Measurements from ENCODE around the gene PRSS53. TPM values are rescaled to one million over a fixed set of nuclear protein-coding genes. Genes with fewer than 3 reads are reported as not detected.
A peak's percentile ranks its signal among the peaks of the same experiment; 100 is the strongest.

Gene PRSS53
- total RNA-seq, 1 experiment from 2014 or later = 2.8 TPM

DNA sequence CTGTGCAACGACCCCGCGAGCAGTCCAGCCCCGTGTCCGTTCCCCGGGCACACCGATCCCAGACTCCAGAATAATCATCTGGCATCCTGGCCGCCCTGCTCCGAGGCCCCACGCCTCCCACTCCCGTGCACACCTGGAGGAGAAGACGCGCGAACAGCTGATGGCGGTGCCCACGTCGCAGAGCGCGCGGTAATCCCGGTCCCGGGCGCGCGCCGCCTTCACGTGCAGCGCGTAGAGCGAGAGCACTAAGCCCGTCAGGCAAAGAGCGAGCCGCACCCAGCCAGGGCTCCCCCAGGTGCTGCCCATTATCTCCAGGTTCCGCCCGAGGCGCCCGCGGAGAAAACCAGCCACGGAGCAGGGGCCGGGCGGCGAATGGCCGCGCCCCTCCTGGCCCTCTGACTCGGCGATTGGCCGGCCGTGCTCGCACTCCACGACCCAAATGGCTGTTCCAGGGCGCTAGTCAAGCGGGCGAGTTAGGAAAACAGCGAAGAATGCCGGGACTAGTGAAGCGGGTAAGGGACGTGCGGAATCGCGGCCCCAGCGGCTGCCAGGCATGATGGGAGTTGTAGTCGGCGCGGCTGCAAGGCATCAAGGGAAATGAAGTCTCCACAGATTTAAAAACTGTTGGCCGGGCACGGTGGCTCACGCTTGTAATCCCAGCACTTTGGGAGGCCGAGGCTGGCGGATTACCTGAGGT lies 5.8 kb upstream of the PRSS53 start, which contains the start of gene VKORC1:
Gene VKORC1, minus strand, starts transcription at position 374 of the 697 bp plus-strand sequence. Its CDS starts 68 bp downstream, at position 306.
- no peak within 1 kb of the TSS for H3T11ph ChIP-seq (ENCODE audit: low read length)
- H4K8ac ChIP-seq (replicated peaks; ENCODE audit: insufficient read length, low read depth, low read length) = no peak within 1 kb of the TSS
- peaks cover 3% of the 10 kb centered on the region for H4K20me1 ChIP-seq (ENCODE audit: control insufficient read depth, insufficient read depth, insufficient read length)
- peaks cover 9 to 15% of the 10 kb centered on the region in 2 experiments for H3K4me1 Mint-ChIP-seq
- H3K4ac ChIP-seq (ENCODE audit: low read depth, low read length) = no peak within 1 kb of the TSS
- H2BK15ac ChIP-seq (ENCODE audit: low read depth, low read length) = no peak within 1 kb of the TSS
- H3K27ac ChIP-seq (ENCODE audit: insufficient read length, low read depth, low read length) = no peak within 1 kb of the TSS
- no peak within 1 kb of the TSS for H2BK12ac ChIP-seq (ENCODE audit: insufficient read length, low read depth, low read length)
- no peak within 1 kb of the TSS for H2BK5ac ChIP-seq (ENCODE audit: insufficient read length, low read length)
- no peaks in the 10 kb centered on the region; a peak in 1 of 5 replicates for H3K9me3 Mint-ChIP-seq
- no peak within 1 kb of the TSS for H2BK20ac ChIP-seq (ENCODE audit: low read depth, low read length, poor library complexity, severe bottlenecking)
- H3K4me2 ChIP-seq (ENCODE audit: insufficient read depth, insufficient read length, low read length) = peak within 1 kb of the TSS; percentile 80
- no CpG with 5 or more reads among the region's 69 CpGs for WGBS (ENCODE audit: extremely low coverage, insufficient read length, low lambda C conversion rate)
- H3K27me3 ChIP-seq (ENCODE audit: insufficient read depth, low read length) = no peaks in the 10 kb centered on the region
- H3K4me1 ChIP-seq (ENCODE audit: insufficient read depth, low read length) = peaks cover 2% of the 10 kb centered on the region; the same call in 1 of the 2 replicates
- peaks cover 2% of the 10 kb centered on the region for H3K79me1 ChIP-seq (ENCODE audit: insufficient read depth, low read depth, low read length, poor library complexity, severe bottlenecking)
- no peaks in the 10 kb centered on the region for H3K9me3 ChIP-seq (ENCODE audit: control insufficient read depth, low read depth, low read length)
- peaks cover 11% of the 10 kb centered on the region for H3K23me2 ChIP-seq (ENCODE audit: insufficient read length, low read depth, low read length, poor library complexity, severe bottlenecking)
- H3K27ac Mint-ChIP-seq = peak within 1 kb of the TSS; percentile 44 to 94 (median 94); a peak in 6 of 7 replicates
- H3K23ac ChIP-seq (ENCODE audit: insufficient read length, low read depth, low read length) = no peak within 1 kb of the TSS
- no peak within 1 kb of the TSS for H4K5ac ChIP-seq (ENCODE audit: insufficient read length, low read depth, low read length)
- peaks cover 2% of the 10 kb centered on the region; the same call in 1 of the 2 replicates for H3K79me2 ChIP-seq (ENCODE audit: insufficient read depth, low read length)
- peak within 1 kb of the TSS; percentile 76 for H3K9ac ChIP-seq (ENCODE audit: extremely low read depth, insufficient read length, low read length)
- H2AK5ac ChIP-seq (ENCODE audit: insufficient read length, low read length) = no peak within 1 kb of the TSS
- H3K4me3 Mint-ChIP-seq = peak within 1 kb of the TSS; percentile 92 to 99
- no peak within 1 kb of the TSS for H2BK120ac ChIP-seq (ENCODE audit: low read depth, low read length, poor library complexity, severe bottlenecking)
- H3K56ac ChIP-seq (ENCODE audit: insufficient read length, low read depth, low read length) = no peak within 1 kb of the TSS
- peaks cover 5 to 21% (median 20%) of the 10 kb centered on the region in 3 experiments; a peak in 6 of 7 replicates for H3K36me3 Mint-ChIP-seq (ENCODE audit: insufficient read depth in 1 of 3, low read depth in 3 of 3)
- H3K27me3 Mint-ChIP-seq (ENCODE audit: low read depth) = peaks cover 2% of the 10 kb centered on the region
- H3K18ac ChIP-seq (ENCODE audit: insufficient read length, low read depth, low read length) = no peak within 1 kb of the TSS
- H4K91ac ChIP-seq (ENCODE audit: insufficient read length, low read depth, low read length) = no peak within 1 kb of the TSS
- no peak for TF ChIP-seq CTCF (conservative IDR thresholded peaks at IDR 0.05)
- H3K14ac ChIP-seq (ENCODE audit: insufficient read depth, low read length) = peak within 1 kb of the TSS; percentile 32
- peak within 1 kb of the TSS; percentile 66 for H2AFZ ChIP-seq (ENCODE audit: low read length)
- DNase-seq = peak; percentile 98

Data from H9 (cell line).